GM18909 (cell line): ENCODE results near the gene PTPRCAP.
"Not testable (repeated sequence)": the region's sequence is repeated elsewhere in the genome, so short reads cannot be mapped to it uniquely, and the experiment has no call there.

Source experiments
- ATAC-seq: cut with Tn5 transposase; IDR thresholded peaks from one replicate; pipeline ENCODE4 v1.9.1; 2021; ENCODE audit warnings: mild to moderate bottlenecking; ENCODE audit not compliant: unreplicated experiment, poor library complexity

Gene PTPRCAP, protein sequence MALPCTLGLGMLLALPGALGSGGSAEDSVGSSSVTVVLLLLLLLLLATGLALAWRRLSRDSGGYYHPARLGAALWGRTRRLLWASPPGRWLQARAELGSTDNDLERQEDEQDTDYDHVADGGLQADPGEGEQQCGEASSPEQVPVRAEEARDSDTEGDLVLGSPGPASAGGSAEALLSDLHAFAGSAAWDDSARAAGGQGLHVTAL

GRCh38 chr11:67437082-67437808 is at the start of gene PTPRCAP:
Gene PTPRCAP, minus strand, starts transcription at chr11:67437682. Its CDS starts 63 bp downstream, at chr11:67437619.
- ATAC-seq, result peak; percentile 31

GRCh38 chr11:67486481-67487195 is 49.2 kb upstream of the PTPRCAP start:
- peak; percentile 35 for ATAC-seq

DNA sequence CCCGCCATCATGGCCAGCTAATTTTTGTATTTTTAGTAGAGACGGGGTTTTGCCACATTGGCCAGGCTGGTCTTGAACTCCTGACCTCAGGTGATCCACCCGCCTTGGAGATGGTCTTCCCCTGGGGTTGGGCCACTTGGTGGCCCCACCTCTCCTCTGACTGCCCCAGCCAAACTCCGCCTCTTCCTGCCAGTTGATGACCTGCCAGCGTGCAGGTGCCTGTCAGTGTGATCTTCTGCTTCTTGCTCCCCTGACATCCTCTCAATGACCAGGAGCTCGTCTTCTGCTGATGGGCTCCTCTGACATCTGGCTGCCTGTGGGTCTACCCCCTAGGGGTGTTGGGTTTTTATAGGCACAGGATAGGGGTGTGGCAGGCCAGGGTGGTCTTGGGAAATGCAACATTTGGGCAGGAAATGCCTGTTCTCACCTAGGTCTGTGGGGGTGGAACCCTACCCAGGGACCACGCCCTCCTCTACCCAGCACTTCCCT is 48.4 kb upstream of the PTPRCAP start:
- not testable (repeated sequence) for ATAC-seq

- no peak for ATAC-seq
Observed at GRCh38 chr11:67484847-67485311, 47.4 kb upstream of the PTPRCAP start.

- no peak for ATAC-seq
Observed at GRCh38 chr11:67483831-67484665, 46.6 kb upstream of the PTPRCAP start.

DNA sequence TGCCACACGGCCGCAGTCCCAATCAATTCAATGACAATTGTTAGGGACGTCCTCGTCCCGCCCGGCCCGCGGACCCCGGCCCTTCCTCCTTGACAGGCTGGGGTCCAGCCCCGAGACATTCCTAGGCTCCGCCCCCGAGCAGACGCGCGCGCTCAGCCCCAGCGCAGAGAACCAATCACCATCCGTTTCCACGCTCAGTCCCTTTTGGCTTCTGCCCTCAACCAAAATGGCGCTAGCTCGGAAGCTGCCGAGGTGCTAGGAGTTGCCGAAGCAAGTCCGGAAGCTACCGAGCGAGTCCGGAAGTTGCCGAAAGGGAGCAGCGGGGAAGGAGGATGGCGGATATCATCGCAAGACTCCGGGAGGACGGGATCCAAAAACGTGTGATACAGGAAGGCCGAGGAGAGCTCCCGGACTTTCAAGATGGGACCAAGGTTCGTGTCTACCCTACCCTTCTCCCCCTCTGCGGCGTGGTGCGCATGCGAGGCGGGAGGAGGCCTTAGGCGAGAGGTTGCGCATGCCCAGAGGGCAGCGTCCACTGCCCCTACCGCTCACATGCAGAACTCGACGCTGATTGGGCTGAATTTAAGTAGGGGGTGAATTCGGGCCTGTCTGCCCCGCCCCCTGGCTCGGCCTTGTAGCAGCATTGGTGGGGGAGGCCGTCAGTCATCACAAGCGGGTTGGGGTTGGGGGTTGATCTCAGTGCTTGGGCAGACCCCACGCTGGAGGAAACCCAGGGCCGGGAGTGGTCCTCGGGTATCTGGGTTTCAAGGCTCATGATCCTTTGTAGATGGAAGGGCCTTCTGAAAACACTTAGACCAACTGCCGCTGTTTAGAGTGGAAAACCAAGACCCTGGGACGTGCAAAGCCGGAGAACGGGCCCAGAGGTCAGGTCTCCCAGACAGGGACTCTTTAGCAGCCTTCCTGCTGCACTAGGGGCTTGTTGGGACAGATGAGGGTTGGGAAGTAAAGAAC is 45.6 kb upstream of the PTPRCAP start, which contains the start of gene AIP:
TSS of gene AIP (plus strand) at position 200 of the 972 bp plus-strand sequence. CDS start at position 333, 133 bp downstream.
- peak; percentile 73 for ATAC-seq

DNA sequence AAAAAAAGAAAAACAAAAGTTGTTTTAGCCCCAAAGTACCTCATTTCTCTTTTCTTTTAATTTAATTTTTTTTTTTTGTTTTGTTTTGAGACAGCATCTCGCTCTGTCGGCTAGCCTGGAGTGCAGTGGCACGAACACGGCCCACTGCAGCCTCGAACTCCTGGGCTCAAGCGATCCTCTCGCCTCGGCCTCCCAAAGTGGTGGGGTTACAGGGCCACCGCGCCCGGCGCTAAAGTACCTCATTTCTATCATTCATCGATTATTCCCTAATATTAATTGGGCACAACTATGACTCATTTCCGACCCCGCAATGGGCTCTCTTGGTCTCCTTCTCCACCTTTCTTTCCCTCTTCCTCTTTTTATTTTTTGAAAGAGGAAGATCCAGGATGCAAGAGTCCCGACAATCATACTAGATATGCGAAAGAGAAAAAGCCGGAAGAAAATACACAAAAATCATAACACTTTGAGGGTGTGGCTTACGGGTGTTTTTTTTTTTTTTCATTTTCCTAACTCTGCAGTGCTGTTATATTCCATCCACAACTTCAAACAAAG is 44.9 kb upstream of the PTPRCAP start:
- no peak for ATAC-seq

GRCh38 chr11:67477344-67478050 is 40.0 kb upstream of the PTPRCAP start:
- not testable (repeated sequence) for ATAC-seq

- ATAC-seq, result not testable (repeated sequence)
Observed at GRCh38 chr11:67476692-67477091, 39.2 kb upstream of the PTPRCAP start.

DNA sequence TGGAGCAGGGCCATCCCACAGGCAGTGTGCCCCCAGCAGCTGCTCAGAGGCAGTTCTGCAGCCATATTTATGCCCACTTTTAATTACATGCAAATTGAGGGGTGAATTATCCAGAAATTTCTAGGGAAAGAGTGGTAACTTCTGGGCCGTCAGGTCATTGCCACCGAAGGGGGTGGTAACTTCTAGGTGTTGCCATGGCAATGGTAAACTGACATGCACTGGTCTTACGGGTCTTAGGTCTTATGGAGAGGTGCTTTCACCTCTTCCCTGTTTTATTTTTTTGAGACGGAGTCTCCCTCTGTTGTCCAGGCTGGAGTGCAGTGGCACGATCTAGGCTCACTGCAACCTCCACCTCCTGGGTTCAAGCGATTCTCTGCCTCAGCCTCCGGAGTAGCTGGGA is 35.4 kb upstream of the PTPRCAP start:
- no peak for ATAC-seq

GRCh38 chr11:67470337-67471002 is 33.0 kb upstream of the PTPRCAP start:
- ATAC-seq, result no peak

DNA sequence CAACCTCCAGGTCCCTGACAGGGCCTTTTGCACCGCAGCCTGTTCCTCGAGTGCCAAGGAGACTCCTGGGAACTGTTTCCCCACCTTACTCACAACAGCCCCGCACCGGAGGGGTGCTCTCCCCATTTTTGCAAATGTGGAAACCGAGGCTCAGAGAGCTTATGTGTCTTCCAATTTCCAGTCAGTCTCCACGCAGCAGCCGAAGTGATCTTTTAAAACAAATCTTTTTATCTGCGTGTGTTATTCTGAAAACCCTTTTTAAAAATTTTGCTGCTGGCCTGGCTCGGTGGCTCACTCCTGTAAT is 32.0 kb upstream of the PTPRCAP start:
- ATAC-seq, result no peak

- ATAC-seq, result peak; percentile 67
Observed at GRCh38 chr11:67468759-67469507, 31.5 kb upstream of the PTPRCAP start, which contains the start of gene TMEM134. Gene TMEM134, minus strand, starts transcription at chr11:67469251. Its CDS starts 59 bp downstream, at chr11:67469192.

GRCh38 chr11:67468456-67468758 is 30.9 kb upstream of the PTPRCAP start:
- ATAC-seq, result no peak

DNA sequence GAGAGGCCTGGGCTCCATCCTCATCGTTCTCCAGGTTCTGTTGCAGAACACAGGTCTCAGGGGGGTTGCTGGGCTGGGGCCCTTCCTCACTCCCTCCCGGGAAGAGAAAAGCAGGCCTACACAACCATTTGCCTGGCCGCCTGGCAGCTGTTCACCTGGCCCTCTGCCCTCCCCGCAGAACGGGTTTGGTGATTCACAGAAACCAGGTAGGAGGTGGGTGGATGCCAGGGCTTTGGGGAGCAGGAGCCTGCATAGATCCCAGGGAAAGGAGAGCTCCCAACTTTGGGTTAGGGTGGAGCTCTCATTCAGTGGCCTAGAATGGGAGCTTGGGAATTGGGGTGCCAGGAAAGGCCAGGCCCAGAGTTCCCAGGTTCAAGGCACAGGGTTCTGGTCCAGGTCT is 30.6 kb upstream of the PTPRCAP start:
- ATAC-seq, result no peak

DNA sequence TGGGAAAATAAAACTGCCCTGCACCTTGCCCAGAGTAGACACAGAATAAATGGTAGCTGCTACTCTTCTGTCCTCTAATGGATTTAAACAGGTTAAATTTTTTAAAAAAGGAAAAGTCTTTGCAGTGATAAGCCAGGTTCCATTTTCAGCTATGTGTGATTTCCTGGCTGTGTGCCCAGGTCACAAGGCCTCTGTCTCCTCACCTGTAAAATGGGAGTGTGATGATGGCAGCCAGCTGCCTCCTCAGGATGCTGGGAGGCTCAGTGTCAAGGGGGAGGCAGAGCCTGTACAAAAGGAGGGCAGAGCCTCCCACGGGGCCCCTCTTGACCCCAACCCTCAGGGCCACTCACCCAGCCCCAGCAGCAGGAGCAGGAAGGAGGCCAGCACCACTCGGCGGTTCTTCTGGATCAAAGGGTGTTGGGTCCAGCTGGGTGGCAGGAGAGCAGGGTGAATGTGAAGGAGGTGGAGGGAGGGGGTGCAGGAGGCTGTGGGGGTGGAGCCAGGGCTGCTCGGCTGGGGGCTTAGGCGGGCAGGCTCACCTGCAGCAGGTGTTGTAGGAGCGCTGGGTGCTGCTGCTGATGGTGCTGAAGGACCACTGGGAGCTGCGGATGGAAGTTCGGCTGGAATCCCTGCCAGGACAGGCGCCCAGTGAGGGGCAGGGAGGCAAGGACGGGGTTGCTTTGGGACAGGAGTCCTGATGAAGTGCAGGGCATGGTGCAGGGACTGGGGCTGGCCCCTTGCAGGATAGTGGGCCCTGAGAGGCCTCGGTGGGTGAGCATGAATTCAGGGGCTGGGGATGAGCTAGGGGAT is 29.7 kb upstream of the PTPRCAP start:
- ATAC-seq, result no peak
